HepG2 (cell line): ENCODE data around the gene APIP. TPM values are rescaled to one million over a fixed set of nuclear protein-coding genes. Genes with fewer than 3 reads are reported as not detected.

Experiments
- BORCS8-MEF2B ChIP-seq: sonication (generic); formaldehyde crosslinking; IDR thresholded peaks from 2 replicates; pipeline ENCODE4 v1.8.0; 2022; ENCODE audit warnings: mild to moderate bottlenecking, missing genetic modification reagents
- FOXK1 ChIP-seq: sonication (generic); formaldehyde crosslinking; IDR thresholded peaks from 2 replicates; pipeline ENCODE4 v1.4.0; 2020; ENCODE audit warnings: low read depth, missing genetic modification reagents, borderline replicate concordance
- MED8 ChIP-seq: sonication (generic); formaldehyde crosslinking; IDR thresholded peaks from 2 replicates; pipeline ENCODE4 v1.8.1; 2023; ENCODE audit warnings: mild to moderate bottlenecking, missing genetic modification reagents; ENCODE audit not compliant: insufficient replicate concordance
- ONECUT2 ChIP-seq: sonication (generic); formaldehyde crosslinking; IDR thresholded peaks from 2 replicates; pipeline ENCODE4 v1.4.0; 2020; ENCODE audit warnings: missing genetic modification reagents
- ZFAT ChIP-seq: sonication (generic); formaldehyde crosslinking; conservative IDR thresholded peaks from 2 replicates; pipeline ENCODE4 v1.8.1; 2023; ENCODE audit warnings: missing genetic modification reagents, inconsistent platforms
- ZFX ChIP-seq: sonication (generic); formaldehyde crosslinking; IDR thresholded peaks from 2 replicates; pipeline ENCODE4 v1.4.0; 2020; ENCODE audit warnings: mild to moderate bottlenecking, low read depth, missing genetic modification reagents, moderate library complexity
- ZNF160 ChIP-seq: sonication (generic); formaldehyde crosslinking; IDR thresholded peaks from 2 replicates; pipeline ENCODE4 v1.8.0; 2022; ENCODE audit warnings: mild to moderate bottlenecking, inconsistent platforms, missing genetic modification reagents
- ZNF18 ChIP-seq: sonication (generic); formaldehyde crosslinking; IDR thresholded peaks from 2 replicates; pipeline ENCODE4 v1.8.0; 2022; ENCODE audit warnings: mild to moderate bottlenecking, missing genetic modification reagents; ENCODE audit not compliant: insufficient replicate concordance
- polyA plus RNA-seq, 8 experiments: library from polyadenylated mRNA; depleted of rRNA in 3 of 8; stranded (reverse) in 7 of 8; unstranded in 1 of 8; fragments of >200 nt; fragmentation: Illumina TruSeq in 4 of 8; extraction: Trizol in 4 of 8; gene quantifications; 2 replicates each; pipeline versions ENCODE4 v1.2.1 to v1.2.3, GENCODE V29; 2011 to 2016; ENCODE audit warnings: low read depth in 4 of 8, missing spikeins in 1 of 8, mixed read lengths in 1 of 8; ENCODE audit not compliant: insufficient read depth in 1 of 8
- total RNA-seq, 5 experiments: library from RNA; depleted of rRNA; stranded (reverse); fragments of >200 nt; fragmentation: Illumina TruSeq; extraction: Trizol; gene quantifications; 2 replicates each; pipeline ENCODE4 v1.2.3, GENCODE V29; 2016; ENCODE audit warnings: low read depth in 1 of 5
- TF ChIP-seq, protein P1 (sequence below): sonication (generic); formaldehyde crosslinking; IDR thresholded peaks from 2 replicates; pipeline ENCODE4 v1.9.0; 2021; ENCODE audit warnings: missing genetic modification reagents, borderline replicate concordance
- TF ChIP-seq, protein P2 (sequence below): sonication (generic); formaldehyde crosslinking; conservative IDR thresholded peaks from 2 replicates; pipeline ENCODE4 v1.8.0; 2022; ENCODE audit warnings: mild to moderate bottlenecking, moderate library complexity, missing genetic modification reagents
- TF ChIP-seq, protein P3 (sequence below): IDR thresholded peaks from 2 replicates; pipeline ENCODE4 v1.6.1; 2016; ENCODE audit warnings: mild to moderate bottlenecking

Gene APIP
- total and polyA plus RNA-seq, 2 of the 13 experiments (the other 11 are each of a cell fraction or from before 2014, with no cell fraction given) = 16.9 to 31.0 TPM

- TF ChIP-seq ZNF18 (CRISPR knock-in tag) = no peak
- TF ChIP-seq MED8 (CRISPR knock-in tag) = no peak
- TF ChIP-seq, protein P1, sequence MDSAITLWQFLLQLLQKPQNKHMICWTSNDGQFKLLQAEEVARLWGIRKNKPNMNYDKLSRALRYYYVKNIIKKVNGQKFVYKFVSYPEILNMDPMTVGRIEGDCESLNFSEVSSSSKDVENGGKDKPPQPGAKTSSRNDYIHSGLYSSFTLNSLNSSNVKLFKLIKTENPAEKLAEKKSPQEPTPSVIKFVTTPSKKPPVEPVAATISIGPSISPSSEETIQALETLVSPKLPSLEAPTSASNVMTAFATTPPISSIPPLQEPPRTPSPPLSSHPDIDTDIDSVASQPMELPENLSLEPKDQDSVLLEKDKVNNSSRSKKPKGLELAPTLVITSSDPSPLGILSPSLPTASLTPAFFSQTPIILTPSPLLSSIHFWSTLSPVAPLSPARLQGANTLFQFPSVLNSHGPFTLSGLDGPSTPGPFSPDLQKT (CRISPR knock-in tag) = no peak
- TF ChIP-seq ZNF160 (CRISPR knock-in tag) = no peak
- TF ChIP-seq ZFX (CRISPR knock-in tag) = no peak
- TF ChIP-seq, protein P2, sequence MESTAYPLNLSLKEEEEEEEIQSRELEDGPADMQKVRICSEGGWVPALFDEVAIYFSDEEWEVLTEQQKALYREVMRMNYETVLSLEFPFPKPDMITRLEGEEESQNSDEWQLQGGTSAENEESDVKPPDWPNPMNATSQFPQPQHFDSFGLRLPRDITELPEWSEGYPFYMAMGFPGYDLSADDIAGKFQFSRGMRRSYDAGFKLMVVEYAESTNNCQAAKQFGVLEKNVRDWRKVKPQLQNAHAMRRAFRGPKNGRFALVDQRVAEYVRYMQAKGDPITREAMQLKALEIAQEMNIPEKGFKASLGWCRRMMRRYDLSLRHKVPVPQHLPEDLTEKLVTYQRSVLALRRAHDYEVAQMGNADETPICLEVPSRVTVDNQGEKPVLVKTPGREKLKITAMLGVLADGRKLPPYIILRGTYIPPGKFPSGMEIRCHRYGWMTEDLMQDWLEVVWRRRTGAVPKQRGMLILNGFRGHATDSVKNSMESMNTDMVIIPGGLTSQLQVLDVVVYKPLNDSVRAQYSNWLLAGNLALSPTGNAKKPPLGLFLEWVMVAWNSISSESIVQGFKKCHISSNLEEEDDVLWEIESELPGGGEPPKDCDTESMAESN (CRISPR knock-in tag) = no peak
- TF ChIP-seq ONECUT2 = no peak
- TF ChIP-seq, protein P3, sequence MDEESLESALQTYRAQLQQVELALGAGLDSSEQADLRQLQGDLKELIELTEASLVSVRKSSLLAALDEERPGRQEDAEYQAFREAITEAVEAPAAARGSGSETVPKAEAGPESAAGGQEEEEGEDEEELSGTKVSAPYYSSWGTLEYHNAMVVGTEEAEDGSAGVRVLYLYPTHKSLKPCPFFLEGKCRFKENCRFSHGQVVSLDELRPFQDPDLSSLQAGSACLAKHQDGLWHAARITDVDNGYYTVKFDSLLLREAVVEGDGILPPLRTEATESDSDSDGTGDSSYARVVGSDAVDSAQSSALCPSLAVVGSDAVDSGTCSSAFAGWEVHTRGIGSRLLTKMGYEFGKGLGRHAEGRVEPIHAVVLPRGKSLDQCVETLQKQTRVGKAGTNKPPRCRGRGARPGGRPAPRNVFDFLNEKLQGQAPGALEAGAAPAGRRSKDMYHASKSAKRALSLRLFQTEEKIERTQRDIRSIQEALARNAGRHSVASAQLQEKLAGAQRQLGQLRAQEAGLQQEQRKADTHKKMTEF (CRISPR knock-in tag) = no peak
- no peak for TF ChIP-seq ZFAT (CRISPR knock-in tag)
- no peak for TF ChIP-seq BORCS8-MEF2B (CRISPR knock-in tag)
- TF ChIP-seq FOXK1 (CRISPR knock-in tag) = no peak
Measured at GRCh38 chr11:34926101-34926830, 10.1 kb upstream of the APIP start (continued).
